ENCODE results near the gene TMEM203. TPM values are rescaled to one million over a fixed set of nuclear protein-coding genes. Genes with fewer than 3 reads are reported as not detected.

The TMEM203 gene
- total and polyA plus RNA-seq, 2 of the 13 experiments (the other 11 are each of a cell fraction or from before 2014, with no cell fraction given): 23.4 to 36.7 TPM

DNA sequence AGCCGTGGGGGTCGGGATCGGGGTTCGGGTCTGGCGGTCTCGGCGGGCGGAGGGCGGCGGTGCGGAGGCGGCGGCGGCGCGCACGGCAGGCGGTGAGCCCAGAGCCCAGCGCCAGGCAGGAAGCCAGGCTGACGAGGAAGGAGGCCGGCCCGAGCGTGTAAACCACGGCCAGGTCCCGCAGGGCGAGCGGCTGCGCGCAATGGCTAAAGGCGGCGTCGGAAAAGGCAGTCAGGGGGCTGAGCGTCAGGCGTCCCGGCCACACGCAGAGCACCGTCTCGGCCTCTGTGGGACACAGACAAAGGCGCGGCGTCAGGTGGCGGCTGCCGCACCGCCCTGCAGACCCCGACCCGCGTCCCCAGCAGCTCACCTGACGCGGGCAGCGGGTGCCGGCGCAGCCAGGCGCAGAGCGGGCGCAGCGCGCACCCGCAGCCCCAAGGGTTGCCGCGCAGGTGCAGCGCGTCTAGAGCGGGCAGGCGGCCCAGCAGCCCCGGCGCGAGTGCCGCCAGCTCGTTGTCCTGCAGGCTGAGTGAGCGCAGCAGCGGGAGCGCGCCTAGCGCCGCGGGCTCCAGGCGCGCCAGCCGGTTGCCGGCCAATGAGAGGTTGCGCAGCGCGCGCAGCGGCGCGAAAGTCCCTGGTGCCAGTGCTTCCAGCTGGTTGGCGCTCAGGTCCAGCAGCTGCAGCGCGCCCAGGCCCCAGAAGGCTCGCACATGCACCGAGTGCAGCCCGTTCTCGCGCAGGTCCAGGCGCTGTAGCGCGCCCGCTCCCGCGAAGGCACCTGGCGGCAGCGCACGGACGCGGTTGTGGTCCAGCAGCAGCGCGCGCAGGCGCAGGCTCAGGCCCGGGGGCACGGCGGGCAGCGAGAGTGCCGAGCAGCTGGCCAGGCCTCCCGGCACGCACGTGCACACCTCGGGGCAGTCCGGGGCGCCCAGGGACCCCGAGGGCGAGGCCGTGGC lies 36.3 kb downstream of the TMEM203 start (continued):
- TF ChIP-seq IRF1 (CRISPR knock-in tag; IDR thresholded peaks at IDR 0.05; ENCODE audit: low read depth) (no peak), ZFY (CRISPR knock-in tag; IDR thresholded peaks at IDR 0.05) (peak; percentile 50; the same call in 1 of the 2 replicates), NFIC (IDR thresholded peaks at IDR 0.05; ENCODE audit: low read length) (no peak), HNRNPLL (IDR thresholded peaks at IDR 0.05; ENCODE audit: low read depth, low read length, poor library complexity, severe bottlenecking) (peak; percentile 85), ZSCAN31 (CRISPR knock-in tag; IDR thresholded peaks at IDR 0.05; ENCODE audit: low read depth) (no peak), MIER2 (CRISPR knock-in tag; IDR thresholded peaks at IDR 0.05) (no peak), U2AF2 (IDR thresholded peaks at IDR 0.05; ENCODE audit: low read depth, low read length) (no peak), SYNCRIP (IDR thresholded peaks at IDR 0.05; ENCODE audit: insufficient read depth, low read depth, low read length) (no peak), ZNF569 (CRISPR knock-in tag; IDR thresholded peaks at IDR 0.05; ENCODE audit: borderline replicate concordance) (no peak), TOPORS (CRISPR knock-in tag; IDR thresholded peaks at IDR 0.05) (peak; percentile 38; the same call in 1 of the 2 replicates), SALL2 (CRISPR knock-in tag; IDR thresholded peaks at IDR 0.05) (no peak), RFXANK (CRISPR knock-in tag; IDR thresholded peaks at IDR 0.05) (no peak), ZNF839 (CRISPR knock-in tag; IDR thresholded peaks at IDR 0.05; ENCODE audit: borderline replicate concordance) (no peak), MEF2D (CRISPR knock-in tag; IDR thresholded peaks at IDR 0.05) (no peak), ZNF558 (CRISPR knock-in tag; IDR thresholded peaks at IDR 0.05; ENCODE audit: borderline replicate concordance) (no peak), PPARG (CRISPR knock-in tag; conservative IDR thresholded peaks at IDR 0.05) (no peak), TP53 (CRISPR knock-in tag; conservative IDR thresholded peaks at IDR 0.05) (no peak), ZNF382 (CRISPR knock-in tag; IDR thresholded peaks at IDR 0.05; ENCODE audit: borderline replicate concordance) (no peak), RBFOX2 (IDR thresholded peaks at IDR 0.05; ENCODE audit: low read depth, low read length) (peak; percentile 42; the same call in 1 of the 2 replicates), CCAR2 (optimal IDR thresholded peaks at IDR 0.05; ENCODE audit: low read depth, low read length) (no peak), MZF1 (CRISPR knock-in tag; IDR thresholded peaks at IDR 0.05; ENCODE audit: borderline replicate concordance) (no peak), PRMT3 (CRISPR knock-in tag; IDR thresholded peaks at IDR 0.05; ENCODE audit: borderline replicate concordance, low read depth) (0 out of 2 replicates have a peak, but pooled peaks have one; percentile 41), KLF16 (CRISPR knock-in tag; IDR thresholded peaks at IDR 0.05) (0 out of 4 replicates have a peak, but pooled peaks of 1 of the 2 experiments have one; percentile 40), HOXA3 (CRISPR knock-in tag; IDR thresholded peaks at IDR 0.05) (peak; percentile 57), MAZ (IDR thresholded peaks at IDR 0.05; ENCODE audit: borderline replicate concordance, low read depth, low read length) (no peak), MAZ (CRISPR knock-in tag; IDR thresholded peaks at IDR 0.05; ENCODE audit: low read depth) (0 out of 2 replicates have a peak, but pooled peaks have one; percentile 16), ZBTB20 (CRISPR knock-in tag; IDR thresholded peaks at IDR 0.05; ENCODE audit: borderline replicate concordance, low read depth) (no peak)
- TF ChIP-seq, protein P1, sequence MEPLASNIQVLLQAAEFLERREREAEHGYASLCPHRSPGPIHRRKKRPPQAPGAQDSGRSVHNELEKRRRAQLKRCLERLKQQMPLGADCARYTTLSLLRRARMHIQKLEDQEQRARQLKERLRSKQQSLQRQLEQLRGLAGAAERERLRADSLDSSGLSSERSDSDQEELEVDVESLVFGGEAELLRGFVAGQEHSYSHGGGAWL (CRISPR knock-in tag; IDR thresholded peaks at IDR 0.05): 0 out of 2 replicates have a peak, but pooled peaks have one; percentile 61
